ENCODE data around the gene PLB1. TPM values are rescaled to one million over a fixed set of nuclear protein-coding genes. Genes with fewer than 3 reads are reported as not detected.

PLB1 gene
- total RNA-seq, 1 donor, result 9.2 TPM

DNA sequence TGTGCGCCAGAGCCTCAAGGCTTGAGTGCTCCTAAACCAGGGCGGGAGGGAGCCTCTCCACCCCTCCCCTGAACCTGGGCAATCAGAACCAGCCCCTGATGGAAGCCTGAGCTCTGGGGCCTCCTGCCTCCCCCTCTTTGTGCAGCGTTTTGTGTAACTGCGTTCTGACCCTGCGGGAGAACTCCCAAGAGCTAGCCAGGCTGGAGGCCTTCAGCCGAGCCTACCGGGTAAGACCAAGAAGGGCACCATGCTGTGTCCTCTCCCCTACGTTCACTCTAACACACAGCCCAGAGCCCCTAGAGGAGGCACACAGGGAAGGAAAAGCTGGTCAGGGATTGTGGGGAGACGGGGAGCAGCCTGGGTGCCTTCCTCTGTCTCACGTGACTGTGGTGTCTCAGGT, 108.0 kb downstream of the PLB1 start:
- no peaks in the 10 kb centered on the region for H3K9me3 ChIP-seq (ENCODE audit: low read depth, low read length)
- H3K4me1 ChIP-seq (ENCODE audit: insufficient read depth, low read length), result peaks cover 50% of the 10 kb centered on the region
- H3K27me3 ChIP-seq (ENCODE audit: insufficient read depth, low read length), result no peaks in the 10 kb centered on the region
- no peak overlapping the region for H3K4me3 ChIP-seq (ENCODE audit: low read length)

DNA sequence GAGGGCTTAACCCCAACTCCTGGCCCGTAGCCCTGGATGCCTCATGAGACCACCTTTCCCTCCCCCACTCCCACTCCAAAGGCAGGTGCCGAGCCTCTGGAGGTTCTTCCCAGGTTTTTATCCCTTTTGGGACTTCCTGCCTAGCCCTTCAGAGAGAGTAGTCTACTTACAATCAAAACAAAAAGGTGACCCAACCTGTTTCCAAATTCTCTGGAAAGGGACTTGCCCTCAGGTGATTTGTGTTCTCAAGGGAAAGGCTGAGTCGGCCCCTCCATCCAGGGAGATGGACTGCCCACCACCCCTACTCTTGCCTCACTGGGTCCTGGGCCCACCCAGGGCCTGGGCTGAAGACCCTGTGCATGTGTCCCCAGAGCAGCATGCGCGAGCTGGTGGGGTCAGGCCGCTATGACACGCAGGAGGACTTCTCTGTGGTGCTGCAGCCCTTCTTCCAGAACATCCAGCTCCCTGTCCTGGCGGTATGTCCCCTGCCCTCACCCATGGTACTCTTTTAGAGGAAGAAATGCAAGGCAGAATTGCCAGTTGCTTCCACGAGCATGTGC, 108.5 kb downstream of the PLB1 start:
- Histone ChIP-seq H3K9me3 (ENCODE audit: low read depth, low read length) (no peaks in the 10 kb centered on the region), H3K4me1 (ENCODE audit: insufficient read depth, low read length) (peaks cover 50% of the 10 kb centered on the region), H3K4me3 (ENCODE audit: low read length) (no peak overlapping the region), H3K27me3 (ENCODE audit: insufficient read depth, low read length) (no peaks in the 10 kb centered on the region)

DNA sequence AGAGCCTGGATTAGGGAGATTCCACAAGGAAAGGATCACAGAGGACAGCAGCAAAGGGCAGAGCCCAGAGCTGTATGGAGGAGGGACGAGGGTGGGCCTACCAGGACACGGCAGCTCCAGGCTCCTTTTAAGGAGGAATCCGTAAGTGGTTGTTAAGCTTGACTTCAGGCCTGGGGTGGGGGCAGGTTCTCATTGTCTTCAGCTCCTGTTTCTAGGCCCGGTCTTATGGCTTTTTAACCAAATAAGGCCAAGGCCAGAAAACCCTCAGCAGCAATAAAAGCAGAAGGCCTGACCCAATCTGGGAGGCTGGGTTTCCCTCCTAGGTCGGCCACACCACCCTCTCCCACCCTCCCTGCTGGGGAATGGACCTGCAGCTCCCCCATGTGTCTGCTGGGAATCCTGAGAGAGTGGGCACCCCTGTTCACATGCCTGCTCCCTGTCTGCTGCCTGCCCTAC, 111.2 kb downstream of the PLB1 start:
- peaks cover 24% of the 10 kb centered on the region for H3K4me1 ChIP-seq (ENCODE audit: insufficient read depth, low read length)
- no peaks in the 10 kb centered on the region for H3K27me3 ChIP-seq (ENCODE audit: insufficient read depth, low read length)
- H3K4me3 ChIP-seq (ENCODE audit: low read length), result no peak overlapping the region
- no peaks in the 10 kb centered on the region for H3K9me3 ChIP-seq (ENCODE audit: low read depth, low read length)

DNA sequence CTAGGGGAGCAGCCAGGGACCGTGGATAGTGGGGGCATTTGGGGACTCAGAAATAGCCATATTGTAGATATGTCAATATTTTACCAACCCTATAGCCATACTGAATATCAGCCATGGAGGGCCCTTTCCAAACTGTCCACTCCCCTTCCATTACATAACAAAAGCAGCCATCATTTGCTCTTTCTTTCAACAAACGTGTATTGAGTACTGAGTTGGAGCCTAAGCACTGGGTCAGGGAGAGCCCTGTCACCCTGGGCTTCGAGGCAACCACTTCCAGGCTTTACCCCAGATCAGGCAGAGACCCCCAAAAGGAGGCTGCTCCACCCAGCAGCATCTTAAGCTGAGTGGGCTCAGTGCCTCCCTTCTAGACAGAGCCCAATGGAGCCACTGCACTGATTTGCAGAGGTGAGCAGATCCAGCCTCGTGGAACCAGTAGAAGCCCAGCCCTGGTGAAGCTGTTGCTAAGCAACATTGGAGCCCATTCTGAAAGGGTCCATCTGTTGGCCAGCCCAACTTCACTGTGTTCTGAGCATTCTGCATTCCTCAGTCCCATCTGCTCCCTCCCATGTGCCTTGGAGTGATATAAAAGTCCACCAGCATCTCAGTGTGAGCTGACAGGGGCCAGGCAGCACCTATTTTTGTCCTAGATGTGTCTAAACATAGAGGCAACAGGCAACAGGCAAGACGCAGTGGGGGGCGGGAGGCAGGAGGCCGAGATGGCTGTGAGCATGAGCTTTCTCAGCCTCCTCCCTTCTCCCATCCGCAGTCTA, 112.1 kb downstream of the PLB1 start:
- Histone ChIP-seq H3K27me3 (ENCODE audit: insufficient read depth, low read length) (no peaks in the 10 kb centered on the region), H3K4me3 (ENCODE audit: low read length) (no peak overlapping the region), H3K9me3 (ENCODE audit: low read depth, low read length) (no peaks in the 10 kb centered on the region), H3K4me1 (ENCODE audit: insufficient read depth, low read length) (peaks cover 18% of the 10 kb centered on the region)

DNA sequence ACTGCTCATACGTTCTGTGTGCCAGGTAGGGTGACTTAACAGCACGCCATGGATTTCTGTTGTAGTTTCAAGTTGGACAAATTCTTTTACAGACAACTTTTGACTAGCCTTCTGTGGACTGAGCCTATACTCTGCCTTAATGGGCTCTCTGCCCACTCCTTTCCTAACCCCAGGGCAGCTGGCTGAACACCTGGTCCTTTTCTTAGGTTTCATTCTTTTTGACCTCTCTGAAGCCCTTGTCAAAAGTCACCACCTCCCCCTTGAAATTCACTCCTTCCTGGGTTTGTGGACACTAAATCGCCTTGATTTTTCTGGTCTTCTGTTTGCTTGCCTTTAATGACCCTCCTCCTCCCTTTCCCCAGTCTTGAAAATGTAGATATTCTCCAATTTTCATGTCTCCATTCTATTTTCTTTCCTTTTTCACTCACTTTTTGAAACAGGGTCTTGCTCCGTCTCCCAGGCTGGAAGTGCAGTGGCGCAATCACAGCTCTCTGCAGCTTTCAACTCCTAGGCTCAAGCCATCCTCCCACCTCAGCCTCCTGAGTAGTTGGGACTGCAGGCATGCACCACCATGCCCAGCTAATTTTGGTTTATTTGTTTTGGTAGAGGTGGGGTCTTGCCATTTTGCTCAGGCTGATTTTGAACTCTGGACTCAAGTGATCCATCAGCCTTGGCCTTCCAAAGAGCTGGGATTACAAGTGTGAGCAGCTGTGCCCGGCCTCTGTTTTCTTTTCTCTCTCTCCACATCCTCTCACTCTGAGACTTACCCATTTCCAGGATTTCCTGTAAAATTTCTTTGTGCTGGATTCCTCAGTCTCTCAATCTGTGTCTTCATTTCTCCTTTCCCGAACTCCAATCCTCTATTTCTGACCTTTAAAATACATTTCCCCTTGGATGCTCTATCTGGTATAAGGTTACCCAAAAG, 112.9 kb downstream of the PLB1 start:
- Histone ChIP-seq H3K27me3 (ENCODE audit: insufficient read depth, low read length) (no peaks in the 10 kb centered on the region), H3K4me3 (ENCODE audit: low read length) (no peak overlapping the region), H3K9me3 (ENCODE audit: low read depth, low read length) (no peaks in the 10 kb centered on the region), H3K4me1 (ENCODE audit: insufficient read depth, low read length) (peaks cover 11% of the 10 kb centered on the region)

DNA sequence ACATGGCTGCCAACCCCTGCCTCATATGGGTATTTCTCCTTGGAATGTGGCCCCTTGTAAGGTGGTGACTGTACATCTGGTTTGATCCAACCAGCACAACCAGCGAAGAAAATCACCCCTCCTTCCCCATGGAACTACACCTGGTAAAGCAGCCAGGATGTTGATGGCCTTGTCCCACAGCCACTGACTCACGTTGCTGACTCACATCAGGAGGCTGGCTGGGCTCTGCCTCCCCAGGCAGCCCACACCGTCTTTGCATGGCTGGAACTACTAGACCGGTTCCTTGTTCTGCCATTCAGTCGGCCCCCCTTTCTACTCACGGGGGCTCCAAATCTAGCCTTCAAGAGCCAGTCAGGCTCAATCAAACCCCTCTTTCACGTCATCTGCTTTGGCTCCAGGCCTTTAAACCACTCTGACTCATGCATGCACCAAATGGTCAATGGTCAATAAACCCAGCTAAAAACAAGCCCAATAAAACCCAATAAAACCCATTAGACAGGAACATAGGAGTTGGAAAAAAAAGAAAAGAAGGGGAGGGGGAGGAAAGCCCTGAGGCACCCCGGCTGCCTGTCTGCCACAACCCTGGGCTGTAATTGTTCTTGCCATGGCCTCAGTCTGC, 114.8 kb downstream of the PLB1 start:
- H3K27me3 ChIP-seq (ENCODE audit: insufficient read depth, low read length), result no peaks in the 10 kb centered on the region
- H3K4me1 ChIP-seq (ENCODE audit: insufficient read depth, low read length), result peaks cover 14% of the 10 kb centered on the region
- H3K9me3 ChIP-seq (ENCODE audit: low read depth, low read length), result no peaks in the 10 kb centered on the region
- H3K4me3 ChIP-seq (ENCODE audit: low read length), result no peak overlapping the region

DNA sequence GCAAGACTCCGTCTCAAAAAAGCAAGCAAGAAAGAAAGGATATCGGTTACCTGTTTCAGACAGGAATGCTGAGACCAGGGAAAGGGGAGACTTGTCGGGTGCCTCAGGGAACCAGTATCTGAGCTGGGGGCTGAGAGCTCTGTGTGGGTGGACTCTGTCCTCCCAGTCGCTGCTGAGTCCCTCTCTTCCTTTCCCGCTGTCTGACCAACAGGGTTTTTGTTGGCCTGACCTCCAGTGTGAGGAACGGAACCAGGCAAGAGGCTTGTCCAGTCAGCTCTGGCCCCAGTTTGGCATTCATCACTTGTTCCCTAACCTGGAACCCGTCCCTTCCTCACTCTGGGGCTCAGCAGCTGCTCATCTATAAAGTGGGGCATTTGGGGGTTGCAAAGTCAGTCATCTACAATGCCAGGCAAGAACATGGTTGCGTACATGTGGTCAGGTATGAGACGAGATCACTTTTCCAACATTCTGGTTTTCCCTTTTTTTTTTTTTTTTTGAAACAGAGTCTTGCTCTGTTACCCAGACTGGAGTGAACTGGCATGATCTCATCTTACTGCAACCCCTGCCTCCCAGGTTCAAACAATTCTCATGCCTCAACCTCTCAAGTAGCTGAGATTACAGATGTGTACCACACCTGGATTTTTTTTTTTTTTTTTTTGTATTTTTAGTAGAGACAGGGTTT, 116.4 kb downstream of the PLB1 start:
- no peak overlapping the region for H3K4me3 ChIP-seq (ENCODE audit: low read length)
- H3K27me3 ChIP-seq (ENCODE audit: insufficient read depth, low read length), result no peaks in the 10 kb centered on the region
- H3K9me3 ChIP-seq (ENCODE audit: low read depth, low read length), result no peaks in the 10 kb centered on the region
- peaks cover 14% of the 10 kb centered on the region for H3K4me1 ChIP-seq (ENCODE audit: insufficient read depth, low read length)

DNA sequence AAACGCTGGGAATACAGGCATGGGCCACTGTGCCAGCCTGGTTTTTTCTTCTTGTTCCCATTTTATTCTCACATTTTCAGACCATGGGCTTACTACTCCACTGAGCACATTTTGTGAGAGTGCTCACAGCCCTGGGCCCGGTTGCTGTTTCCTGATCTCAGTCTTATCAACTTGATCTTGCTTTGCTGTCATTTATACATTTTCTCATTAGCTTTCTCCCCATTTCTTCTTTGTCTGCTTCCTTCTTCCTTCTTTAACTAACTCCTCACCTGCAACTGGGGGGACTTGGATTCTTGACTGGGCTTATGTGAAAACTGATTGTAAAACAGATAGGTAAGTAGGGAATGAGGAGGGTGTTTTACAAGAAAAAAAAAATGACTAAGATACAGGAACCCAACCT, 117.3 kb downstream of the PLB1 start:
- no peaks in the 10 kb centered on the region for H3K9me3 ChIP-seq (ENCODE audit: low read depth, low read length)
- peaks cover 14% of the 10 kb centered on the region for H3K4me1 ChIP-seq (ENCODE audit: insufficient read depth, low read length)
- no peak overlapping the region for H3K4me3 ChIP-seq (ENCODE audit: low read length)
- no peaks in the 10 kb centered on the region for H3K27me3 ChIP-seq (ENCODE audit: insufficient read depth, low read length)

DNA sequence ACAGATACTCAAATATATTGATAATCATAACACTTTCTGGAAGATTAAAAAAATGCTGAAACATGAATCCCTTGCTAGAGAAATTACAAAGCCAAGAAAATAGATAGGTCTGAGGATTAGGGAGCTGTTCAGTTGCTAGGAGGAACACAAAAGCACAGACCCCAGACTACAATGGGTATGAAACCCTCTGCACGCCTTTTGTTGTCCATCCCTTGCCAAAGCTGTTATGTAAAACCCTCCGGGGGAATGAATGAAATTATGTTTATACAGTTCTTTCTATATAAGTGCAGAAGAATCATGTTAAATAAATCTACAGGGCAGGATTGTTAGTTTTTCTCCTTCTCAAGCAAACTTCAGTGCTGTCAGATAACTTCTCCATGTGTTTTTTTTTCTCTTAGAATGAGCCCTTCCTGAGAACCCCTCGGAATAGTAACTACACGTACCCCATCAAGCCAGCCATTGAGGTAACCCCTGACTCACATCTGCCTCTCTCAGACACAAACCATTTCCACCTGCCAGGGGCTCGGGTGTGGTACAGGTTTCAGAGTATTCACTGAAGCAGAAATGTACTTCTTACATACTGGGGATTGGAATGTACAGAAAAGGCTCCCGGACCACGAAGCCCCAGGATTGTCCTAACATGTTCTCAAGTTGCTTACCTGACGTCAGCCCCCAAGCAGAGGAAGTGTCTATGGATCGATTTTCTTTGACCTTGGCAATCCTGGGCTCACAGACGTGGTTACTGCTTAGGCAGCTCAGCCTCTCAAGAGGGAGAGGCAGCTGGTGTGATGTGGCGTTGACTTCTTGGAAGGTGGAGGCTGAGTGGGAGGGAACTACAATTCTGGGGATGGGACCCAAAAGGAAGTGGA, 118.0 kb downstream of the PLB1 start:
- Histone ChIP-seq H3K4me1 (ENCODE audit: insufficient read depth, low read length) (peaks cover 14% of the 10 kb centered on the region), H3K4me3 (ENCODE audit: low read length) (no peak overlapping the region), H3K27me3 (ENCODE audit: insufficient read depth, low read length) (no peaks in the 10 kb centered on the region), H3K9me3 (ENCODE audit: low read depth, low read length) (no peaks in the 10 kb centered on the region)

DNA sequence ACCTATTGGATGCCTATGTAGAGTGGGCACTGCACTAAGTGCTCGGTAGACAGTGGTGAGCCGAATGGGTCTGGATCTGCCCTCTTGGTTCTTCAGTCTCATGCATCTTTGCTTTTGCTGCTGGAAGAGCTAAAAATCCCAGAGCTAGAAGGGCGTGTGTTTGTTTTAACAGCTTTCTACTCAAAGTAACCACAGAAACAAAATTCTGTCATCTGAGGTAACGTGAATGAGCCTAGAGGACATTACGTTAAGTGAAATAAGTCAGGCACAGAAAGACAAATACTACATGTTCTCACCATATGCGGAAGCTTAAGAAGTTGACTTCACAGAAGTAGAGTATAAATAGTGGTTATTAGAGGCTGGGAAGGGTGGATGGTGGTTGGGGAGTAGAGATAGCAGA, 119.8 kb downstream of the PLB1 start:
- H3K4me3 ChIP-seq (ENCODE audit: low read length), result no peak overlapping the region
- no peaks in the 10 kb centered on the region for H3K9me3 ChIP-seq (ENCODE audit: low read depth, low read length)
- H3K27me3 ChIP-seq (ENCODE audit: insufficient read depth, low read length), result no peaks in the 10 kb centered on the region
- H3K4me1 ChIP-seq (ENCODE audit: insufficient read depth, low read length), result peaks cover 29% of the 10 kb centered on the region

DNA sequence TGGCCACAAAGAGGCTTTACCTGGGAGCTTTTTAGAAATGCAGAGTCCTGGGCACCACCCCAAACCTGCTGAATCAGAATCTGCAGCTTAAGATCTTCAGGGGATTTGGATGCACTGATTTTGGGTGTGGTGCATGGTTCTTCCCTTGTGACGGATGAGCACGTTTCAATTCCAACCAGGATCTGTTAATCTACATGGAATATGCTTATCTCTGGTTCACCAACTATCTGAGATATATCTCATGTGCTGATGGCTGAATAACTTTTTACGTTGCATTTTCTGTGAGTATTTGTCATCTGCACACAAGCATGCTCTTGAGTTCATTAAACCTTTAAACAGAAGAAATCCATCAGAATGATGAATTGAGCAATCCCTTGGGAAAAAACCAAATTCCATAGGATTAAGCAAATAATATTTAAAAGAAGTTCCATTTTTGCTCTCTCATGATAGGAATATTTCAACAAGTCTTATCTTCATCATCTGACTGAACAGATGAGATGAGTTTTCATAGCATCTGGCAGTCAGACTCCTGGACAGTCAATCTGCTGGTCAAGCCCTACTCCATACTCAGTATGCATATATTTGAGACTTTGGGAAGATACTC, 120.6 kb downstream of the PLB1 start:
- Histone ChIP-seq H3K27me3 (ENCODE audit: insufficient read depth, low read length) (no peaks in the 10 kb centered on the region), H3K4me1 (ENCODE audit: insufficient read depth, low read length) (peaks cover 36% of the 10 kb centered on the region), H3K9me3 (ENCODE audit: low read depth, low read length) (no peaks in the 10 kb centered on the region), H3K4me3 (ENCODE audit: low read length) (no peak overlapping the region)

DNA sequence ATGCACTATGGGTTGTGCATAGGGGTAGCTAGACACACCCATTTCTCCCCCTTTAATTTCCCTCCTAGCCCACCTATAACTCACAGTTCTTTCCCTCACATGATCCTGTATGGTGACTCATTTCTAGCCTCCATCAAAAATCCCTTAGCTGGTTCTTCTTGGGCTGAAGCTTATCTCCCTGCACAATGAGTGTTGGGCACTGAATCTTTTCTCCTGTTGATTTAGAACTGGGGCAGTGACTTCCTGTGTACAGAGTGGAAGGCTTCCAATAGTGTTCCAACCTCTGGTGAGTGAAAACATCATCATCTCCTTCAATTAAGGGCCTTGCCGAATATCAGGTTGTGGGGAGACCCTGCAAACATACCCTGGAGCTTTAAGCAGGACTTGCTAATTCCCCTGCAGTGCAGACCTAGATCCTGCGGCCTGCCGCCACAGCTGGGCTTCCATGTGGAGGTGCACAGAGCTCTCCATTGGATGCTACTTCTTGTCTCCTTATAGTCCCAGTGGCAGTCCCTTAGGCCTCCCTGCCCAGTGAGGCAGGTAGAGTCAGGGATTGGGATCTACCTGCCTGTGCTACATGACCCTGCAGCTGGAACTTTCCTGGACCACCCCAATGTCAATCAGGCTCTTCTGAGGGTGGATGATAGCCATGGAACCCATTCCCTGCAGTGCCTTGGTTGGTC, 121.8 kb downstream of the PLB1 start:
- Histone ChIP-seq H3K4me3 (ENCODE audit: low read length) (no peak overlapping the region), H3K4me1 (ENCODE audit: insufficient read depth, low read length) (peaks cover 46% of the 10 kb centered on the region), H3K27me3 (ENCODE audit: insufficient read depth, low read length) (no peaks in the 10 kb centered on the region), H3K9me3 (ENCODE audit: low read depth, low read length) (no peaks in the 10 kb centered on the region)

All from mononuclear cell (primary cell).